HEK293 (cell line): ENCODE measurements around the gene SERPINB8.

Experiments
- MZF1 ChIP-seq: fragments of 450-650 bp; formaldehyde crosslinking; IDR thresholded peaks from 2 replicates; pipeline ENCODE4 v1.5.1; 2017; ENCODE audit warnings: missing biosample characterization, missing genetic modification characterization, borderline replicate concordance
- OVOL3 ChIP-seq: fragments of 450-650 bp; formaldehyde crosslinking; IDR thresholded peaks from 2 replicates; pipeline ENCODE4 v1.5.1; 2016; ENCODE audit warnings: missing biosample characterization, missing genetic modification characterization
- PATZ1 ChIP-seq: fragments of 450-650 bp; formaldehyde crosslinking; IDR thresholded peaks from 2 replicates; pipeline ENCODE4 v1.5.1; 2016; ENCODE audit warnings: missing biosample characterization, missing genetic modification characterization
- SCRT1 ChIP-seq: fragments of 450-650 bp; formaldehyde crosslinking; IDR thresholded peaks from 2 replicates; pipeline ENCODE4 v1.5.1; 2016; ENCODE audit warnings: missing biosample characterization, missing genetic modification characterization, borderline replicate concordance
- SP3 ChIP-seq: fragments of 450-650 bp; formaldehyde crosslinking; IDR thresholded peaks from 2 replicates; pipeline ENCODE4 v1.5.1; 2016; ENCODE audit warnings: missing biosample characterization, missing genetic modification characterization
- SP7 ChIP-seq: fragments of 450-650 bp; formaldehyde crosslinking; IDR thresholded peaks from 2 replicates; pipeline ENCODE4 v1.5.1; 2016; ENCODE audit warnings: missing biosample characterization, missing genetic modification characterization
- ZBTB20 ChIP-seq: fragments of 450-650 bp; formaldehyde crosslinking; IDR thresholded peaks from 2 replicates; pipeline ENCODE4 v1.5.1; 2016; ENCODE audit warnings: missing biosample characterization, missing genetic modification characterization
- ZBTB7A ChIP-seq: fragments of 450-650 bp; formaldehyde crosslinking; IDR thresholded peaks from 2 replicates; pipeline ENCODE4 v1.5.1; 2016; ENCODE audit warnings: low read depth, missing biosample characterization, missing genetic modification characterization
- ZEB2 ChIP-seq: fragments of 450-650 bp; formaldehyde crosslinking; IDR thresholded peaks from 2 replicates; pipeline ENCODE4 v1.5.1; 2016; ENCODE audit warnings: missing biosample characterization, missing genetic modification characterization
- ZFP41 ChIP-seq: fragments of 450-650 bp; formaldehyde crosslinking; IDR thresholded peaks from 2 replicates; pipeline ENCODE4 v1.5.1; 2016; ENCODE audit warnings: missing biosample characterization, missing genetic modification characterization, borderline replicate concordance
- ZNF114 ChIP-seq: fragments of 450-650 bp; formaldehyde crosslinking; IDR thresholded peaks from 2 replicates; pipeline ENCODE4 v1.5.0; 2017; ENCODE audit warnings: missing biosample characterization, missing genetic modification characterization
- ZNF16 ChIP-seq: fragments of 450-650 bp; formaldehyde crosslinking; IDR thresholded peaks from 2 replicates; pipeline ENCODE4 v1.5.1; 2016; ENCODE audit warnings: low read depth, missing biosample characterization, missing genetic modification characterization
- ZNF174 ChIP-seq: fragments of 450-650 bp; formaldehyde crosslinking; IDR thresholded peaks from 2 replicates; pipeline ENCODE4 v1.5.0; 2017; ENCODE audit warnings: missing biosample characterization, mild to moderate bottlenecking, missing genetic modification characterization
- ZNF221 ChIP-seq: fragments of 450-650 bp; formaldehyde crosslinking; IDR thresholded peaks from 2 replicates; pipeline ENCODE4 v1.5.1; 2017; ENCODE audit warnings: missing biosample characterization, missing genetic modification characterization, borderline replicate concordance
- ZNF223 ChIP-seq: fragments of 450-650 bp; formaldehyde crosslinking; IDR thresholded peaks from 2 replicates; pipeline ENCODE4 v1.5.1; 2016; ENCODE audit warnings: missing biosample characterization, missing genetic modification characterization
- ZNF324 ChIP-seq: fragments of 450-650 bp; formaldehyde crosslinking; IDR thresholded peaks from 2 replicates; pipeline ENCODE4 v1.5.1; 2016; ENCODE audit warnings: missing biosample characterization, missing genetic modification characterization
- ZNF350 ChIP-seq: fragments of 450-650 bp; formaldehyde crosslinking; IDR thresholded peaks from 2 replicates; pipeline ENCODE4 v1.5.0; 2017; ENCODE audit warnings: missing biosample characterization, mild to moderate bottlenecking, missing genetic modification characterization
- ZNF423 ChIP-seq: fragments of 450-650 bp; formaldehyde crosslinking; IDR thresholded peaks from 2 replicates; pipeline ENCODE4 v1.5.1; 2016; ENCODE audit warnings: missing biosample characterization, missing genetic modification characterization
- ZNF549 ChIP-seq: fragments of 450-650 bp; IDR thresholded peaks from 2 replicates; pipeline ENCODE4 v1.5.1; 2018; ENCODE audit warnings: missing biosample characterization, missing genetic modification characterization, mild to moderate bottlenecking, inconsistent platforms, moderate library complexity
- ZNF600 ChIP-seq: fragments of 450-650 bp; formaldehyde crosslinking; IDR thresholded peaks from 2 replicates; pipeline ENCODE4 v1.5.1; 2016; ENCODE audit warnings: missing biosample characterization, missing genetic modification characterization
- ZNF624 ChIP-seq: fragments of 450-650 bp; formaldehyde crosslinking; IDR thresholded peaks from 2 replicates; pipeline ENCODE4 v1.5.1; 2017; ENCODE audit warnings: missing biosample characterization, missing genetic modification characterization
- ZNF654 ChIP-seq: fragments of 450-650 bp; formaldehyde crosslinking; IDR thresholded peaks from 2 replicates; pipeline ENCODE4 v1.5.1; 2016; ENCODE audit warnings: low read depth, missing biosample characterization, missing genetic modification characterization
- ZNF670 ChIP-seq: fragments of 450-650 bp; formaldehyde crosslinking; IDR thresholded peaks from 2 replicates; pipeline ENCODE4 v1.5.1; 2016; ENCODE audit warnings: missing biosample characterization, missing genetic modification characterization, low read depth
- ZNF677 ChIP-seq: fragments of 450-650 bp; IDR thresholded peaks from 2 replicates; pipeline ENCODE4 v1.5.0; 2018; ENCODE audit warnings: missing biosample characterization, mild to moderate bottlenecking, missing genetic modification characterization, moderate library complexity
- ZNF768 ChIP-seq: fragments of 450-650 bp; formaldehyde crosslinking; IDR thresholded peaks from 2 replicates; pipeline ENCODE4 v1.5.1; 2018; ENCODE audit warnings: missing biosample characterization, mild to moderate bottlenecking, missing genetic modification characterization
- TF ChIP-seq, protein P1 (sequence below): fragments of 450-650 bp; formaldehyde crosslinking; IDR thresholded peaks from 2 replicates; pipeline ENCODE4 v1.5.1; 2016; ENCODE audit warnings: missing biosample characterization, missing genetic modification characterization
- TF ChIP-seq, protein P2 (sequence below): fragments of 450-650 bp; formaldehyde crosslinking; IDR thresholded peaks from 2 replicates; pipeline ENCODE4 v1.5.1; 2017; ENCODE audit warnings: missing biosample characterization, missing genetic modification characterization
- TF ChIP-seq, protein P3 (sequence below): fragments of 450-650 bp; formaldehyde crosslinking; IDR thresholded peaks from 2 replicates; pipeline ENCODE4 v1.5.1; 2016; ENCODE audit warnings: missing biosample characterization, missing genetic modification characterization, borderline replicate concordance

Gene SERPINB8

GRCh38 chr18:63969942-63970808 is at the start of gene SERPINB8 (continued):
- TF ChIP-seq, protein P1, sequence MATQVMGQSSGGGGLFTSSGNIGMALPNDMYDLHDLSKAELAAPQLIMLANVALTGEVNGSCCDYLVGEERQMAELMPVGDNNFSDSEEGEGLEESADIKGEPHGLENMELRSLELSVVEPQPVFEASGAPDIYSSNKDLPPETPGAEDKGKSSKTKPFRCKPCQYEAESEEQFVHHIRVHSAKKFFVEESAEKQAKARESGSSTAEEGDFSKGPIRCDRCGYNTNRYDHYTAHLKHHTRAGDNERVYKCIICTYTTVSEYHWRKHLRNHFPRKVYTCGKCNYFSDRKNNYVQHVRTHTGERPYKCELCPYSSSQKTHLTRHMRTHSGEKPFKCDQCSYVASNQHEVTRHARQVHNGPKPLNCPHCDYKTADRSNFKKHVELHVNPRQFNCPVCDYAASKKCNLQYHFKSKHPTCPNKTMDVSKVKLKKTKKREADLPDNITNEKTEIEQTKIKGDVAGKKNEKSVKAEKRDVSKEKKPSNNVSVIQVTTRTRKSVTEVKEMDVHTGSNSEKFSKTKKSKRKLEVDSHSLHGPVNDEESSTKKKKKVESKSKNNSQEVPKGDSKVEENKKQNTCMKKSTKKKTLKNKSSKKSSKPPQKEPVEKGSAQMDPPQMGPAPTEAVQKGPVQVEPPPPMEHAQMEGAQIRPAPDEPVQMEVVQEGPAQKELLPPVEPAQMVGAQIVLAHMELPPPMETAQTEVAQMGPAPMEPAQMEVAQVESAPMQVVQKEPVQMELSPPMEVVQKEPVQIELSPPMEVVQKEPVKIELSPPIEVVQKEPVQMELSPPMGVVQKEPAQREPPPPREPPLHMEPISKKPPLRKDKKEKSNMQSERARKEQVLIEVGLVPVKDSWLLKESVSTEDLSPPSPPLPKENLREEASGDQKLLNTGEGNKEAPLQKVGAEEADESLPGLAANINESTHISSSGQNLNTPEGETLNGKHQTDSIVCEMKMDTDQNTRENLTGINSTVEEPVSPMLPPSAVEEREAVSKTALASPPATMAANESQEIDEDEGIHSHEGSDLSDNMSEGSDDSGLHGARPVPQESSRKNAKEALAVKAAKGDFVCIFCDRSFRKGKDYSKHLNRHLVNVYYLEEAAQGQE (tag by site-specific recombination): no peak
- TF ChIP-seq, protein P2, sequence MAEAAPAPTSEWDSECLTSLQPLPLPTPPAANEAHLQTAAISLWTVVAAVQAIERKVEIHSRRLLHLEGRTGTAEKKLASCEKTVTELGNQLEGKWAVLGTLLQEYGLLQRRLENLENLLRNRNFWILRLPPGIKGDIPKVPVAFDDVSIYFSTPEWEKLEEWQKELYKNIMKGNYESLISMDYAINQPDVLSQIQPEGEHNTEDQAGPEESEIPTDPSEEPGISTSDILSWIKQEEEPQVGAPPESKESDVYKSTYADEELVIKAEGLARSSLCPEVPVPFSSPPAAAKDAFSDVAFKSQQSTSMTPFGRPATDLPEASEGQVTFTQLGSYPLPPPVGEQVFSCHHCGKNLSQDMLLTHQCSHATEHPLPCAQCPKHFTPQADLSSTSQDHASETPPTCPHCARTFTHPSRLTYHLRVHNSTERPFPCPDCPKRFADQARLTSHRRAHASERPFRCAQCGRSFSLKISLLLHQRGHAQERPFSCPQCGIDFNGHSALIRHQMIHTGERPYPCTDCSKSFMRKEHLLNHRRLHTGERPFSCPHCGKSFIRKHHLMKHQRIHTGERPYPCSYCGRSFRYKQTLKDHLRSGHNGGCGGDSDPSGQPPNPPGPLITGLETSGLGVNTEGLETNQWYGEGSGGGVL (tag by site-specific recombination): peak; percentile 90
- TF ChIP-seq ZNF549 (tag by site-specific recombination) (no peak), ZFP41 (no peak), ZNF114 (tag by site-specific recombination) (no peak), ZNF174 (no peak), ZNF423 (tag by site-specific recombination) (0 out of 2 replicates have a peak, but pooled peaks have one; percentile 12), SP3 (peak; percentile 87), ZBTB20 (tag by site-specific recombination) (peak; percentile 81; the same call in 1 of the 2 replicates), ZBTB7A (tag by site-specific recombination) (no peak), ZNF670 (tag by site-specific recombination) (no peak), SCRT1 (tag by site-specific recombination) (no peak; the same call in 1 of the 2 replicates), ZNF677 (tag by site-specific recombination) (no peak), ZNF768 (tag by site-specific recombination) (no peak), MZF1 (tag by site-specific recombination) (no peak), SP7 (tag by site-specific recombination) (peak; percentile 66), ZNF654 (tag by site-specific recombination) (no peak), ZNF350 (tag by site-specific recombination) (no peak), ZNF624 (tag by site-specific recombination) (no peak), OVOL3 (tag by site-specific recombination) (no peak), ZNF221 (tag by site-specific recombination) (no peak), ZNF223 (tag by site-specific recombination) (no peak), ZEB2 (tag by site-specific recombination) (peak; percentile 59; the same call in 1 of the 2 replicates), ZNF324 (peak; percentile 61; the same call in 1 of the 2 replicates), ZNF600 (no peak), ZNF16 (tag by site-specific recombination) (no peak), PATZ1 (tag by site-specific recombination) (peak; percentile 74)
- TF ChIP-seq, protein P3, sequence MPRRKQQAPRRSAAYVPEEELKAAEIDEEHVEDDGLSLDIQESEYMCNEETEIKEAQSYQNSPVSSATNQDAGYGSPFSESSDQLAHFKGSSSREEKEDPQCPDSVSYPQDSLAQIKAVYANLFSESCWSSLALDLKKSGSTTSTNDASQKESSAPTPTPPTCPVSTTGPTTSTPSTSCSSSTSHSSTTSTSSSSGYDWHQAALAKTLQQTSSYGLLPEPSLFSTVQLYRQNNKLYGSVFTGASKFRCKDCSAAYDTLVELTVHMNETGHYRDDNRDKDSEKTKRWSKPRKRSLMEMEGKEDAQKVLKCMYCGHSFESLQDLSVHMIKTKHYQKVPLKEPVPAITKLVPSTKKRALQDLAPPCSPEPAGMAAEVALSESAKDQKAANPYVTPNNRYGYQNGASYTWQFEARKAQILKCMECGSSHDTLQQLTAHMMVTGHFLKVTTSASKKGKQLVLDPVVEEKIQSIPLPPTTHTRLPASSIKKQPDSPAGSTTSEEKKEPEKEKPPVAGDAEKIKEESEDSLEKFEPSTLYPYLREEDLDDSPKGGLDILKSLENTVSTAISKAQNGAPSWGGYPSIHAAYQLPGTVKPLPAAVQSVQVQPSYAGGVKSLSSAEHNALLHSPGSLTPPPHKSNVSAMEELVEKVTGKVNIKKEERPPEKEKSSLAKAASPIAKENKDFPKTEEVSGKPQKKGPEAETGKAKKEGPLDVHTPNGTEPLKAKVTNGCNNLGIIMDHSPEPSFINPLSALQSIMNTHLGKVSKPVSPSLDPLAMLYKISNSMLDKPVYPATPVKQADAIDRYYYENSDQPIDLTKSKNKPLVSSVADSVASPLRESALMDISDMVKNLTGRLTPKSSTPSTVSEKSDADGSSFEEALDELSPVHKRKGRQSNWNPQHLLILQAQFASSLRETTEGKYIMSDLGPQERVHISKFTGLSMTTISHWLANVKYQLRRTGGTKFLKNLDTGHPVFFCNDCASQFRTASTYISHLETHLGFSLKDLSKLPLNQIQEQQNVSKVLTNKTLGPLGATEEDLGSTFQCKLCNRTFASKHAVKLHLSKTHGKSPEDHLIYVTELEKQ (tag by site-specific recombination): no peak
